ENCODE data around the gene TEX28.
"Not testable (repeated sequence)": the region's sequence is repeated elsewhere in the genome, so short reads cannot be mapped to it uniquely, and the experiment has no call there.

The TEX28 gene

GRCh38 chrX:154294791-154295574, at the start of gene TEX28:
Gene TEX28 (minus strand): TSS chrX:154295124. CDS start chrX:154292117, 3,007 bp downstream.
- no peak for DNase-seq

GRCh38 chrX:154343620-154344019, 48.7 kb upstream of the TEX28 start:
- DNase-seq, result not testable (repeated sequence)

DNA sequence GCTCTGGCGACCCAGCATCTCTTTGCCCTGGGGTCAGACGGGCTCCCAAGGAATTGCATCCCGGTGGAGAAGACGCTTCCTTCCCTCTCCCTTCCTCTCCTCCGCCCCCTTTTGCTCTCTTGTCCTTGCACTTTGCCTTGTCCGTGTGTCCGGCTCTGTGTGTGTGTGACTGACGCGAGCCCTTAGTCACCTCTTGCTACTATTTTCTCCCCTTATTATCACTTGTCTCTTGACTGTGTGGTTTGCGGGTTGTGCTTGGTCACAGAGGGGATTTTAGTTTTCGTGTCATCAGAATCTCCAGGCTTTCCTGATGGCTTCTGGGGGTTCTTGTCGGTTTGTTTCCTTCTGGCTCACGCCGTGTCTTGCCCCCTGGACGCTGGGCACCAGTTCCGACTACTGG, 48.1 kb upstream of the TEX28 start:
- not testable (repeated sequence) for DNase-seq

- not testable (repeated sequence) for DNase-seq
Observed at GRCh38 chrX:154341399-154342298, 46.7 kb upstream of the TEX28 start.

DNA sequence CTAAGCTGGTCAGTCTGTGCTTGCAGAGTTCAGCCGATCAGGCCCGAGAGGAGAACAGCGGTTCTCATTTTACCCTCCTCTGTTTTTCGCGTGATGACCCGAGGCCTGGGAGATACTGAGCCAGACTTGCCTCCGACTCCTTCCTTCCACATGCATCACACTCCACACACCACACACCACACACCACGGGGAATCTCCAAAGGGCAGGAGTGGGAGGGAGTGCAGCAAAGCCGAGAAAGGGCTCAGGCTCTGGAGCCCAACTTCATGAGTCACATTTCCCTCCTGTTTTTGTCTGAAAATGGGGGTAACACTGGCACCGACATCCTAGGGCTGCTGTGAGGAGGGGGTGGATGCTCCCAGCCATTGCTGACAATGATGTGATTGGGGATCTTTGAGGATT, 39.6 kb upstream of the TEX28 start:
- no peak for DNase-seq

DNA sequence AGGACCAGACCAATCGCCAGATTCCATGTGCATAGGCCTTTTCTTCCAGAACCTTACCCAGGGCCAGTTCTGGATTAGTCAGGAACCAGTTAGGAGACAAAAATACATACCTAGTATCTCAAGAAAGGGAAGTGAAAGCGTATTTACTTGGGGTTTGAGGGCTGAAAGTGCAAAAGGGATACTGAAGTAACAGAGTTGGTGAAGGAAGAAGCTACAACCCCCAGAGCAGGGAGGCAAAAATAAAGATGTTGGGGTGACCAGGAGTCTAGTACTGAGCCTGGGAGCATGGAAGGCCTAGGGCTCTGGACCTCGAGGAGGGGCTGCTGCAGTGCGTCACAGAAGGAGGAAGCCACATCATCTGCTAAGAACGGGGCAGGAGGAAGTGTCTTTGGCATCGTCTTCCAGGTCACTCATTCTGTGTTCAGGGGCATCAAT, 38.9 kb upstream of the TEX28 start:
- DNase-seq, result no peak

DNA sequence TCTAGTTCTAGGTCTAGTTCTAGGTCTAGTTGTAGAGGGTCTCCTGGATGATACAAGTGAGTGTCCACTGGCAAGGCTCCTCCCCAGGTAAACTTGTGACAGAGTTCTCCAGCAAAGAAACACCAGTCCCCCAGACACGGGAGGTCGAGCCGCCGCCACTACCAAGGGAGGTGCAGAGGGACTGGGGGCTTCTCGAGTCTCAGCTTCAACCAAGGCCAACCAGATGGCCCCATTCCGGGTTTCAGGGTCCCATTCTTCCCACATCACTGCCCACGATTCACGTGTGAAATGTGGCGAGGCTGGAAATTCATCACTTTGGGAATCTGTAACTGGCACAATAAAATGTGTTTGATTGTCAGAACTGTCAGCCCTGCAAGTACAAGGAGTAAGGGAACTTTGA, 38.2 kb upstream of the TEX28 start:
- no peak for DNase-seq

- no peak for DNase-seq
Observed at GRCh38 chrX:154332561-154332960, 37.6 kb upstream of the TEX28 start.

DNA sequence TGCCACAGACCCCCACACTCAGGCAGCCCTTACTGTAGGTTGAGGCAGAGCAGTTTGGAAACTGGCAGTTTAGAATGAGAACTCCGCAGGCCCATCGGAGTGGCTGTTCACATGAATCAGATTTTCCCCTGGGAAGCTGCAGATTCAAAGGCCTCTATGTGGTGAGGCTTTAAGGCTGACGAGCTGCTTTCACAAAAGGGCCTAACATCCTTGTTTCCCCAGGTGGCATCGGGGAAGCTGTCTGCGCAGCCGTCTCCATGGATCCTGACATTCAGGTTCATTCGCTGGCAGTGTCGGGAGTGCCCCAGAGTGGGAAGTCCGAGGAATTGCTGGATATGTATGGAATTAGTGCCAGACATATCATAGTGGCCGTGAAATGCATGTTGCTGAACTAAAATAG, 34.4 kb upstream of the TEX28 start:
- DNase-seq, result no peak

DNA sequence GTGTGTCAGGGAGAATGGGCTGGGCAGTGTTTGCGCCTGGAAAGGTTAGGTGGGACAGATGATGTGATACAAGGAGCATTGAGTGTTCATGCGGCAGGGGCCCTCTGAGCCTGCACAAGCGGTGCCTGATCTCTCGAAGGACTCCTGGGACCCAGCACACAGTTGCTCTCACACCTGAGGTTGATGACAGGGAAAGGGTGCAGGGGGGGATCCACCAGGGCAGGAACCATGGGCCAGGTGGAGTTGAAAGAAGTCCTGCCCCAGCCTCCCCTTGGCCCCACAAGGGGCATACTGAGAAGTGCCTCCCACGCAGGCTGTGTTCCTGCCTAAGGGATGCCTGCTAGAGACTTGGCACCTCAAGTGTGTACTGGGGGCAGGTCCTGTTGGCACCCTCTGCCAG, 33.7 kb upstream of the TEX28 start:
- no peak for DNase-seq

DNA sequence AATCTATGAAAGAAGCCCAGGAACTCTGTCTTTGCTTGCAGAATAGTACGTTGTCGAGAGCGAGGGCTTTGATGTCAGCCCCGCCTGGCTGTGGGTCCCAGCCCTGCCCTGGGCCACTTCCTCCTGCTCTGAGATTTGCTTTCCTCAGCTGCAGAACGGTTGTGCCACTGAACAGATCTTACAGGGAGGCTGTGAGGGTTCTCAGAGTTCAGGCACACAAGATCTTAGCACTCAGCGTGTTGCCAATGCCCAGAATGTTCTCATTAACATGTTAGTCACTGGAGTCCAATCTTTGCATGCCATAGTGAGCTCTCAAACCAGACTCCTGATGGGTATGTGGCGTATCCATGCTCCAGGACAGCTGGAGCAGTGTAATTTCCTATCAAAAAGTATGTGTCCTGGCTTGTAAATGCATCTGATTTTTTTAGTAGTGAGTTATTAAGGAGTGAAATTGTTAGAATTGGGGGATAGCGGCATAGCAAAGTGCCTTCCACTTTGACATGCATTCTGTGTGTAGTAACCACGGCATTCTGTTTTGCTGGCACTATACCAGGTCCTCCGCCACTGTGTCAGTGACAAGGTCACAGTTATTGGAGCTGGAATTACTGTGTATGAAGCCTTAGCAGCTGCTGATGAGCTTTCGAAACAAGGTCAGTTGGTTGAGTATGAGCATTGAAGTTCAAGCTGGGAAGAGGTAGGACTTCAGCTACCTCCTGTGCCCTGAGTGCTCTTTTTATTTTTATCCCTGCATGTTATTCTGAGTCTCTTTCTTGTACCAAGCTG, 32.3 kb upstream of the TEX28 start:
- no peak for DNase-seq

DNA sequence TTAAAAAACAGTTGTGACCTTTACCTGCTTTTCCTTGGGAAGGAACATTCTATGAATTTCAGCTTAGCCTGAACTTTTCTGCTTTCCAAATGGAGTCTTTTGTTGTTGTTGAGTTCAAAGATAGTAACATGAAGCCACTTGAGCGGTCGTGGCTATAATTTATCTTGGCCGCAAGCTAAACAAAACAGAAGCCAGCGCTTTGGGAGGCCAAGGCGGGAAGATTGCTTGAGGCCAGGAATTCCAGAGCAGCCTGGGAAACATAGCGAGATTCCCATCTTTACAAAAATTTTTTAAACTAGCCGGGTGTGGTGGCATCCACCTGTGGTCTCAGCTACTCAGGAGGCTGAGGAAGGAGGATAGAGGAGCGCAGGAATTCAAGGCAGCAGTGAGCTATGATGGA, 30.6 kb upstream of the TEX28 start:
- DNase-seq, result no peak

- no peak for DNase-seq
Observed at GRCh38 chrX:154323537-154323936, 28.6 kb upstream of the TEX28 start.

DNA sequence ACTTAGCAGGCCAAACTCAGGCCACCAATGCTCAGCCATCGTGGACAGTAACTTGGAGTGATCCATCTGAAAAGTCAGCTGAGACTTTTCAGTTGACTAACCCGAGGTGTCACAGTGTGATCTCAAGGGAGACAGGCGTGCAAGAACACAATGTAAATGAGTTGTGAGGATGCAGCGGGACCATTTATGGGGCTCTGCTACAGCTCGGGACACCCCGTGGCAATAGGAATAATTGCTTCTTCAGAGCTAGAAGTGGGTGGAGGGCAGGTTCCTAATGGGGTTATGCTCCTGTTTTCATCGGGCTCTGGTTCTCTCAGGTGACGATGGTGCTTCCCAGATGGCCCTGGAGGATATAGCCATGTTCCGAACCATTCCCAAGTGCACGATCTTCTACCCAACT, 28.0 kb upstream of the TEX28 start:
- DNase-seq, result no peak

DNA sequence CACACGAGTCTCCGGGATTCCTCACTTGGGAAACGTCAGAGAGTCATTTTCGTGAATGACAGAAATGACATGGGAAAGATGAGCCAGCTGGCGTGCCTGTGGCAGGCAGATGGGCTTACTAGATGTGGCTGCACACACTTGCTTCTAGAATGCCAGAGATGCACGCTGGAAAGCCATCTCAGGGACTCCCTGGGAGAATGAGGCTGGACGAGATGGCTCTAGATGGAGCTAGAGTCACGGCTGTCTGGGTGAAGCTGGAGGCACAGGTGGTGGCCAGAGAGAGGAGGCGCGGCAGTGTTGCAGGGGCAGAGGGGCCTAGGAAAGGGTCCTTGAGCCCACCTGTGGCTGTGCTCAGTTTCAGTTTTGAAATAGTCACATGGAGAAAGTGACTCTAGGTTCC, 26.7 kb upstream of the TEX28 start:
- peak in 1 of 2 experiments; percentile 16 for DNase-seq

GRCh38 chrX:154321152-154321551, 26.2 kb upstream of the TEX28 start:
- DNase-seq, result no peak

GRCh38 chrX:154320406-154320805, 25.5 kb upstream of the TEX28 start:
- no peak for DNase-seq

DNA sequence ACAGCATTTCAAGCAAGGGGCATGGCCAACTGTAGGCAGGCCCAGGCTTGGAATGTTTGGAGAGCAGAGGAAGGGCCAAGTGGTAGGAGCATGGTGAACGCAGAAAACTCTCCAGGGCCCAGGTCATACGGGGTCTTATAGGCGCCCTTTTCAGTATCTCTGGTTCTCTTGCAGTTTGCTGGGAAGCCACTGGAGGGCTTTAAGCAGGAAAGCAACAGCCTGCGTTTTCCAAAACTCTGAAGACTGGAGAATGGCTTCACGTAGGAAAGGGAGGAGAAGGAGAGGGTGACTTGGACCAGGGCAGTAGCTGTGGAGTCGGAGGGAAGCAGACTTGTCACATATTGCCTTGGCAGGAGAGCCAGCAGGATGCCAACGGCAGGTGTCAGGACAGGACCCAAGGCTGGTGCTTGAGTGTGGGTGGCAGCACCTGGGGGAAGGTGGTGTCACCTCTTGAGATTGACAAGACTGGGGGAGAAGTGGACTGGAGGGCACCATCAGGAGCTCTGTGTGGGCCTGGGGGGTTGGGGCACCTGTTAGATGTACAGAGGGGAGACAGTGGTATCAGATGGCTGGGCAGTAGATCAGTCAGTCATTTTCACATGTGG, 22.6 kb upstream of the TEX28 start:
- no peak for DNase-seq

- DNase-seq, result no peak
Observed at GRCh38 chrX:154315416-154315815, 20.5 kb upstream of the TEX28 start.

- DNase-seq, result no peak
Observed at GRCh38 chrX:154313147-154313546, 18.2 kb upstream of the TEX28 start.

GRCh38 chrX:154312116-154312515, 17.2 kb upstream of the TEX28 start:
- DNase-seq, result no peak

- DNase-seq, result no peak
Observed at GRCh38 chrX:154310616-154311536, 16.0 kb upstream of the TEX28 start.

All from SHP77 (cell line).